GM04503 (cell line): ENCODE results near the gene SYNJ2.
A peak's percentile ranks its signal among the peaks of the same experiment; 100 is the strongest.

Source experiments
- DNase-seq: peaks from one replicate; pipeline ENCODE4 v3.0.0-alpha.2; 2012; ENCODE audit warnings: low read depth

The SYNJ2 gene

DNA sequence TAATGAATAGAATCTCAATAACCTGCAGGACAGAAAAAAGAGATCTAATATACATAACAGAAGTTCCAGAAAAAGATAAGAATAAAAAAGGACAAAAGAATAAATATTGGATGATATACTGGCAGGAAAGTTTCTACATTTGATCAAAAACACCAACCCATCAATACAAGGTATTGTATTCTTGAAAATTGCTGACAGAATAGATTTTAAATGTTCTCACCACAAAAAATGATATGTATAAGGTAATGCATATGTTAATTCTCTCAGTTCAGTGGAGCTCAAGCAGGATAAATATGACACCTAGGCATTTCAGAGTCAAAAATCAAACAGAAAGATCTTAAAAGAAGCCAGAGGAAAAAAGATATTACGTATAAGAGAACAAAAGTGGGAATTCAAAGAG, 142.6 kb downstream of the SYNJ2 start:
- no peak for DNase-seq

DNA sequence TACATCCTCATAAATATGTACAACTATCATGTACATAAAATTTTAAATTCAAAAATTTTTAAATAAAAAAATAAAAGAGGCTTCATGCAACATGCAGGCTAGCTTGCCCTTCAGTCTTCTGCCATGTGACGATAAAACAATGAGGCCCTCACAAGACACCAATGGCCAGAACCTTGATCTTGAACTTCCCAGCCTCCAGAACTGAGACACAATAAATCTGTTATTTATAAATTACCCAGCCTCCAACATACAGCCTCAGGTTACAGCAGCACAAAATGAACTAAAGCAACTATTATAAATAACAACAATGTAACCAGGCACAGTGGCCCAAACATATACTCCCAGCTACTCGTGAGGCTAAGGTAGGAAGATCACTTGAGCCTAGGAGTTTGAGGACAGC, 143.6 kb downstream of the SYNJ2 start:
- no peak for DNase-seq

DNA sequence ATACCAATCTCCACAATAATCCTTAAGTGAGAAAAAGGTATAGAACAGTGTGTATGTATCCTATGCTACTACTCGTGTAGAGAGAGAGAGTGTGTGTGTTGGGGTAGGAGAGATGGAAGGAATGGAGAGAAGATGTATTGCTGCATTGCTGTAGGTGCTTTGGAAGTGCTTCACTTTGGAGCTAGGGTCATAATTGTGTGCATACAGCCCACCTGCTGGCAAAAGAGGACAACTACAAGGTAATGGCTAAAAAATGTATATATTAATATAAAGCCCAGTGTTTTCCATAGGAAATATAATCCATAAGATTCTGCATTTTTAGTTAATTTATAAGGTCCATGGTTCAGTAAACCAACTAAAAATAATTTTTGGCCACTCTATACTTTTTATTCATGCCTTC, 150.3 kb downstream of the SYNJ2 start:
- no peak for DNase-seq

DNA sequence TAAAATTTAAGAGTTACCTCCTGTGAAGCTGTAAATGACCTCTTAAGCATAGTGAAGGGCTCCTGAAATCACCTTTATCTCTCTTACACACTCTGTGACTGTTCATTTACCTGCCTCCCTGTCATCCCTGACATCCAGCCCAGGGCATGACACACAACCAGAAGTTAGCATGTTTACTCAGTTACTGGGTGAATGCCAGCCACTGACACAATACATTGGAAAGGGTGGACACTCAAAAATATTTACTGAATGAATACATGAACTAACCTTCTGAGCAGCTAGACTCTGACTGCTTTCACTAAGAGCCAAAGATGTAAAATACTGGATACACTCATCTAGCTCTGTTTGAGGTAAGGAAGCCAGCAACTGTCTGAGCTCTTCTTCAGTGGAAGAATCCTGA, 161.1 kb downstream of the SYNJ2 start:
- peak; percentile 70 for DNase-seq

DNA sequence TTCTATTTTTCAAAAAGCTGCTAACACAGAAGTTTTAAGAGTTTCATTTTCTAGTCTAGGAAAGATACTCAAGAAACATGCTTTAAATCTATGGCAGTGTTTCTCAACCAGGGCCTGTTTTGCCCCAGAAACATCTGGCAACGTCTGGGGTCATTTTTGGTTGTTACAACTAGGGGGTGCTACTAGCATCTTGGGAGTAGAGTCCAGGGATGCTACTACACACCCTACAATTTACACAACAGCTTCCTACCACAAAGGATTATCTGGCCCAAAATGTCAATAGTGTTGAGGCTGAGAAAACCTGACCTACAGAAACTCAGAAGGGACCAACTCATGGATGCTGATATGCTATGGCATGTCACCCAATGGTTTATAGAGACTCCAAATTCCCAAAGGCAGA, 162.0 kb downstream of the SYNJ2 start:
- no peak for DNase-seq
